Uterus (tissue), 2 donors: ENCODE data around the gene RTN1.

Experiments used
- CTCF ChIP-seq, 4 experiments: fragments of 200-600 bp in 2 of 4; fragments of 450-650 bp in 2 of 4; sonication (generic) in 2 of 4; IDR thresholded peaks; one replicate each; pipeline ENCODE4 v1.5.1; 2016 to 2019; ENCODE audit warnings: antibody characterized with exemption in 4 of 4, mild to moderate bottlenecking in 2 of 4, moderate library complexity in 1 of 4
- POLR2A ChIP-seq, 2 donors: fragments of 450-650 bp; IDR thresholded peaks; one replicate each; pipeline ENCODE4 v1.6.1; 2016; ENCODE audit warnings: antibody characterized with exemption in 2 of 2, mild to moderate bottlenecking in 1 of 2, moderate library complexity in 1 of 2

- TF ChIP-seq CTCF (IDR thresholded peaks at IDR 0.05) (no peak), POLR2A (IDR thresholded peaks at IDR 0.05) (no peak)
Observed at GRCh38 chr14:59565087-59565486, 305.5 kb downstream of the RTN1 start.
